ENCODE results near the gene AKT3.

DNA sequence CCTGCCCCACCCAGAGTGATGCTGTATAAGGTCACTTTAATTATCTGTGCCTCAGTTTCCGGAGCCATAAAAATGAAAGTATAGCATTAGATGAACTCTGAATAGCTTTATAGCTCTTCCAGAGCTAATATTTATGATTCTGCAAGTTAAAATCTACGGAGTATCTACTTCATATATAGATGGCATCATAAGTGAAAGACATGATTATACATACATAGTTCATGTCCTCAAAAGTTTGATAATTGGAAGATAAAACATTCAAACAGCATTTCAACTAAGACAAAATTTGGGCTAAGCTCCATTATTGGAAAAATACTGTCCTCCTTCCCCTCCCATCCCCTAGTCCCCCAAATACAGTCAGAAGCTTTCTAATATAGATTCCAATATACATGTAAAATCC lies 4.2 kb downstream of the AKT3 start:
- TF ChIP-seq POLR2A (IDR thresholded peaks at IDR 0.05; ENCODE audit: low read depth, low read length) (no peak), POLR2AphosphoS5 (IDR thresholded peaks at IDR 0.05; ENCODE audit: low read depth, low read length) (no peak), PAX5 (IDR thresholded peaks at IDR 0.05; ENCODE audit: insufficient read depth, low read length, severe bottlenecking) (no peak), TAF1 (IDR thresholded peaks at IDR 0.05; ENCODE audit: low read depth, low read length) (no peak), POU2F2 (IDR thresholded peaks at IDR 0.05; ENCODE audit: low read depth, low read length) (no peak), SPI1 (IDR thresholded peaks at IDR 0.05; ENCODE audit: low read depth, low read length) (no peak)

Measured in GM12891 (cell line).